ENCODE measurements around the gene SNX18.

DNA sequence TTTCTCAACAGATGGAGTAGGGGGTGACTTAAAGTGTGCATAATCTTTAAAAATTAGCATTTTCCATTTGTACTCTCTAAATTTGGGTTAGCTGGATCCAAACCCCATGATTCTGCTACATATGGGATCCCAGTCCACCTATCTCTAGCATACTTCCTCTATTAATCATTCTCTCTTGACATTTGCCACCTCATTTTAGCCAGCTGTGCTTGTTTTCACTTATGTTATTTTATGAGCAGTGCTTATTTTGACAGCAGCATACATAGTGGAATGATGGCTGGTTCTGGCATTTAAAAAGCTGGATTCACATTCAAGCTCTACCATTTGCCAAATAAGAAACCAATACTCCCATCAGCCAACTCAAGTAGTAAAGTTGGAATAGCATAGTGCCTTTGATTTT, 22.5 kb upstream of the SNX18 start:
- TF ChIP-seq, protein P1, sequence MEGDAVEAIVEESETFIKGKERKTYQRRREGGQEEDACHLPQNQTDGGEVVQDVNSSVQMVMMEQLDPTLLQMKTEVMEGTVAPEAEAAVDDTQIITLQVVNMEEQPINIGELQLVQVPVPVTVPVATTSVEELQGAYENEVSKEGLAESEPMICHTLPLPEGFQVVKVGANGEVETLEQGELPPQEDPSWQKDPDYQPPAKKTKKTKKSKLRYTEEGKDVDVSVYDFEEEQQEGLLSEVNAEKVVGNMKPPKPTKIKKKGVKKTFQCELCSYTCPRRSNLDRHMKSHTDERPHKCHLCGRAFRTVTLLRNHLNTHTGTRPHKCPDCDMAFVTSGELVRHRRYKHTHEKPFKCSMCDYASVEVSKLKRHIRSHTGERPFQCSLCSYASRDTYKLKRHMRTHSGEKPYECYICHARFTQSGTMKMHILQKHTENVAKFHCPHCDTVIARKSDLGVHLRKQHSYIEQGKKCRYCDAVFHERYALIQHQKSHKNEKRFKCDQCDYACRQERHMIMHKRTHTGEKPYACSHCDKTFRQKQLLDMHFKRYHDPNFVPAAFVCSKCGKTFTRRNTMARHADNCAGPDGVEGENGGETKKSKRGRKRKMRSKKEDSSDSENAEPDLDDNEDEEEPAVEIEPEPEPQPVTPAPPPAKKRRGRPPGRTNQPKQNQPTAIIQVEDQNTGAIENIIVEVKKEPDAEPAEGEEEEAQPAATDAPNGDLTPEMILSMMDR (IDR thresholded peaks at IDR 0.05): no peak
- no peak for TF ChIP-seq POLR2AphosphoS5 (IDR thresholded peaks at IDR 0.05)

Data from suprapubic skin (tissue), 3 donors.